LNCAP (cell line): ENCODE results near the gene P4HA2.

Experiments
- CTCF ChIP-seq: fragments of 450-650 bp; IDR thresholded peaks from 2 replicates; pipeline ENCODE4 v1.5.1; 2017; ENCODE audit warnings: mild to moderate bottlenecking

The P4HA2 gene

GRCh38 chr5:132267166-132267739, 39.6 kb upstream of the P4HA2 start:
- no peak for TF ChIP-seq CTCF

DNA sequence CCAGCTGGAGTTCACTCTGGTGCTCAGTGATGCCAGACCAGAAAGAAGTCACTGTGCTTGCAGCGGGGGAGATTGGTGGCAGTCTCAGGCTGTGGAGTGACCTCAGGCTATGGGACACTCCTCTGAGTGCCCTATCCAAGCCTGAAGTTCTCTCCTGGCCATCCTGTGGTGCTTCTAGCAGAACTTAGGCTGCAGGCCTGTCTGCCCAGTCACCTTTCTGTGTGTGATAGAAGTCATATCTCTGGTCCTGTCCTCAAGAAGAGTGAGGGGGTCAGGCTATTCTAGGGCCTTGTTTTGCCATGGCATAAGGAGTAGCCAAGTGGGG, 39.1 kb upstream of the P4HA2 start:
- no peak for TF ChIP-seq CTCF

GRCh38 chr5:132266031-132266835, 38.6 kb upstream of the P4HA2 start:
- no peak for TF ChIP-seq CTCF

DNA sequence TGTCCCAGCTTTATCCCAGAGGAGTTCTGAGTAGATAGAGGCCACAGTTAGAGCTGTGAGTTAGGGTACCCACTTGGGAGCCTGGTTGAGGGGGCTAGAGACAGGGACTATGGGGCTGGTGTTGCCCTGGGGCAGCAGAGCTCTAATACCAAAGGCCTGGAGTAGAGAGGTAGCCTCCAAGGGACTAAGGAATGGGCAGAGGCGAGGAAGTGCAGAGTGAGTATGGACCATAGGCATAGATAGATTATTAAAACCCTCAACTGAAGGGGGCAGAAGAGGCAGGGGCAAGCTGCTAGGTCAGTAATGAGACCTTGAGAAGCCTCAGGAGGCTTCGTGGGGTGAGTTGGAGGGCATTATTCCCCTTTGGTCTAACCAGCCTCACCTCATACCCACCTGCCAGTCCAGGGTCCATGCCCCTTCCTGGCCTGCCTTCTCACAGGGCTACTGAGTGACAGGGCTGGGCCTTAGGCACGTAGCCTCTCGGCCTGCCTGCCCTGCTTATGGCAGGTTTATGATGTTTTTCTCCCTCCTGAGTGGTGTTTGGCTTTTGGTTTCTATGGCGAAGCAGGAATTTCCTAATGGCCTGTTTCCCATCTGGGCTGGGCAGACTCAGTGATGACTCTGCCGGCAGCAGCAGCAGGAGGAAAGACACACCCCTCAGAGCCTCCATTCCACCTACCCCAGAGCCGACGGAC, 37.8 kb upstream of the P4HA2 start:
- TF ChIP-seq CTCF, result no peak

- TF ChIP-seq CTCF, result no peak
Observed at GRCh38 chr5:132264546-132265335, 37.1 kb upstream of the P4HA2 start.

- no peak for TF ChIP-seq CTCF
Observed at GRCh38 chr5:132263548-132264261, 36.1 kb upstream of the P4HA2 start.
